IMR-90 (cell line): ENCODE measurements around the gene CRIP1. TPM values are rescaled to one million over a fixed set of nuclear protein-coding genes. Genes with fewer than 3 reads are reported as not detected.

Experiments used
- ATAC-seq: fragments of 200-7000 bp; cut with Tn5 transposase; 2 replicates; pipeline ENCODE4 v1.9.1; 2020; ENCODE audit warnings: low read depth, mild to moderate bottlenecking, moderate library complexity
- BruUV-seq: library from RNA; stranded (reverse); fragments of 400-500 nt; replicated peaks from 2 replicates; lab custom pipeline; 2021; lab: Mats Ljungman, UMichigan
- CTCF ChIA-PET: fragments of 300-600 bp; formaldehyde crosslinking; extraction: SDS; loops from one replicate; lab custom pipeline; 2021; ENCODE audit warnings: antibody characterized with exemption; lab: Yijun Ruan, JAX
- POLR2A ChIA-PET: fragments of 300-600 bp; sonication (Branson Sonifier 250); formaldehyde crosslinking; loops from one replicate; lab custom pipeline; 2022; ENCODE audit warnings: antibody characterized with exemption; ENCODE audit not compliant: unreplicated experiment; lab: Charles Lee
- DNase-seq: peaks from one replicate; pipeline ENCODE4 v3.0.0; 2013
- H2AFZ ChIP-seq: replicated peaks from 2 replicates; pipeline ENCODE3; 2013; ENCODE audit warnings: low read length, mild to moderate bottlenecking; ENCODE audit not compliant: poor library complexity
- H2AK5ac ChIP-seq: 2 replicates; pipeline ENCODE4 v1.6.1; 2013; ENCODE audit warnings: low read depth, low read length, inconsistent platforms
- H2AK9ac ChIP-seq: replicated peaks from 2 replicates; pipeline ENCODE3; 2013; ENCODE audit warnings: mild to moderate bottlenecking, low read depth, low read length, moderate library complexity; ENCODE audit not compliant: poor library complexity
- H2BK120ac ChIP-seq: 2 replicates; pipeline ENCODE4 v1.6.1; 2013; ENCODE audit warnings: low read depth, low read length, inconsistent platforms
- H2BK15ac ChIP-seq: 3 replicates; pipeline ENCODE4 v1.6.1; 2013; ENCODE audit warnings: low read depth, low read length, inconsistent platforms
- H2BK20ac ChIP-seq: 2 replicates; pipeline ENCODE4 v1.6.1; 2013; ENCODE audit warnings: low read depth, mild to moderate bottlenecking, inconsistent platforms, low read length, moderate library complexity
- H2BK5ac ChIP-seq: 2 replicates; pipeline ENCODE4 v1.6.1; 2013; ENCODE audit warnings: mild to moderate bottlenecking, low read depth, low read length, inconsistent platforms; ENCODE audit not compliant: poor library complexity, severe bottlenecking
- H3K14ac ChIP-seq: replicated peaks from 2 replicates; pipeline ENCODE4 v1.6.1; 2013; ENCODE audit warnings: low read depth, low read length, inconsistent platforms
- H3K18ac ChIP-seq: 2 replicates; pipeline ENCODE4 v1.6.1; 2013; ENCODE audit warnings: low read depth, low read length, control low read depth
- H3K23ac ChIP-seq: 2 replicates; pipeline ENCODE4 v1.6.1; 2013; ENCODE audit warnings: low read depth, low read length, inconsistent platforms
- H3K27ac ChIP-seq: 2 replicates; pipeline ENCODE4 v1.5.1; 2013; ENCODE audit warnings: mild to moderate bottlenecking, control low read depth, low read length; ENCODE audit not compliant: insufficient read depth
- H3K27me3 ChIP-seq: 2 replicates; pipeline ENCODE4 v1.6.1; 2013; ENCODE audit warnings: low read length; ENCODE audit not compliant: control insufficient read depth, insufficient read depth
- H3K36me3 ChIP-seq: 2 replicates; pipeline ENCODE4 v1.6.1; 2013; ENCODE audit warnings: low read length, mixed read lengths; ENCODE audit not compliant: control insufficient read depth, insufficient read depth
- H3K4ac ChIP-seq: 2 replicates; pipeline ENCODE4 v1.6.1; 2013; ENCODE audit warnings: low read depth, low read length, inconsistent platforms
- H3K4me1 ChIP-seq: 2 replicates; pipeline ENCODE4 v1.6.1; 2013; ENCODE audit warnings: low read length, mixed read lengths; ENCODE audit not compliant: control insufficient read depth, insufficient read depth
- H3K4me2 ChIP-seq: 2 replicates; pipeline ENCODE4 v1.6.1; 2013; ENCODE audit warnings: low read depth, mild to moderate bottlenecking, control low read depth, low read length, moderate library complexity
- H3K4me3 ChIP-seq: 2 replicates; pipeline ENCODE4 v1.5.1; 2013; ENCODE audit warnings: low read depth, mild to moderate bottlenecking, control low read depth, low read length, moderate library complexity; ENCODE audit not compliant: insufficient read depth
- H3K56ac ChIP-seq: 2 replicates; pipeline ENCODE4 v1.6.1; 2013; ENCODE audit warnings: low read length, inconsistent platforms; ENCODE audit not compliant: insufficient read depth; ENCODE audit errors: extremely low read depth
- H3K79me1 ChIP-seq, 2 experiments: 2 replicates each; pipeline ENCODE4 v1.6.1; 2013; ENCODE audit warnings: low read length in 2 of 2, inconsistent platforms in 1 of 2, low read depth in 1 of 2
- H3K9ac ChIP-seq: 2 replicates; pipeline ENCODE4 v1.6.1; 2013; ENCODE audit warnings: low read depth, low read length, control low read depth
- H3K9me1 ChIP-seq: 2 replicates; pipeline ENCODE4 v1.6.1; 2013; ENCODE audit warnings: low read length, inconsistent platforms; ENCODE audit not compliant: insufficient read depth
- H3K9me3 ChIP-seq: 2 replicates; pipeline ENCODE4 v1.6.1; 2013; ENCODE audit warnings: low read length; ENCODE audit not compliant: control insufficient read depth, insufficient read depth
- H4K20me1 ChIP-seq: 2 replicates; pipeline ENCODE4 v1.6.1; 2013; ENCODE audit warnings: low read length, inconsistent platforms; ENCODE audit not compliant: insufficient read depth
- H4K5ac ChIP-seq: 2 replicates; pipeline ENCODE4 v1.6.1; 2013; ENCODE audit warnings: mild to moderate bottlenecking, low read depth, low read length, control low read depth
- H4K8ac ChIP-seq, 2 experiments: 2 replicates each; pipeline ENCODE4 v1.6.1; 2013; ENCODE audit warnings: low read depth in 2 of 2, low read length in 2 of 2, control low read depth in 1 of 2, inconsistent platforms in 1 of 2
- H4K91ac ChIP-seq: 2 replicates; pipeline ENCODE4 v1.6.1; 2013; ENCODE audit warnings: low read depth, low read length, inconsistent platforms; ENCODE audit not compliant: insufficient read depth
- BHLHE40 ChIP-seq: fragments of 150-350 bp; IDR thresholded peaks from 2 replicates; pipeline ENCODE4 v1.6.1; 2016; ENCODE audit warnings: mild to moderate bottlenecking, low read depth, low read length
- CEBPB ChIP-seq: IDR thresholded peaks from 2 replicates; pipeline ENCODE4 v1.6.1; 2012; ENCODE audit warnings: low read depth, low read length, improper control_type of control experiment
- CHD1 ChIP-seq: IDR thresholded peaks from 2 replicates; pipeline ENCODE4 v1.6.1; 2012; ENCODE audit warnings: low read depth, low read length, improper control_type of control experiment
- FOS ChIP-seq: fragments of 150-350 bp; IDR thresholded peaks from 2 replicates; pipeline ENCODE4 v1.6.1; 2016; ENCODE audit warnings: low read depth, low read length
- MAFK ChIP-seq: IDR thresholded peaks from 2 replicates; pipeline ENCODE4 v1.6.1; 2012; ENCODE audit warnings: low read depth, low read length, improper control_type of control experiment
- MAZ ChIP-seq: IDR thresholded peaks from 2 replicates; pipeline ENCODE4 v1.6.1; 2012; ENCODE audit warnings: low read depth, mild to moderate bottlenecking, low read length, improper control_type of control experiment, moderate library complexity, borderline replicate concordance
- MXI1 ChIP-seq: IDR thresholded peaks from 2 replicates; pipeline ENCODE4 v1.6.1; 2012; ENCODE audit warnings: low read depth, mild to moderate bottlenecking, low read length, moderate library complexity, borderline replicate concordance
- NFE2L2 ChIP-seq: fragments of 150-350 bp; IDR thresholded peaks from 2 replicates; pipeline ENCODE4 v1.6.1; 2016; ENCODE audit warnings: low read depth, mild to moderate bottlenecking, low read length
- POLR2A ChIP-seq: IDR thresholded peaks from 2 replicates; pipeline ENCODE4 v1.6.1; 2012; ENCODE audit warnings: mild to moderate bottlenecking, low read depth, low read length
- RAD21 ChIP-seq: IDR thresholded peaks from 2 replicates; pipeline ENCODE4 v1.6.1; 2012; ENCODE audit warnings: low read length, improper control_type of control experiment
- RFX5 ChIP-seq: IDR thresholded peaks from 2 replicates; pipeline ENCODE4 v1.8.0; 2012; ENCODE audit warnings: low read depth, mild to moderate bottlenecking, low read length, moderate library complexity
- SMC3 ChIP-seq: fragments of 150-350 bp; IDR thresholded peaks from 2 replicates; pipeline ENCODE4 v1.6.1; 2016; ENCODE audit warnings: low read depth, mild to moderate bottlenecking, antibody characterized with exemption, low read length, moderate library complexity
- WGBS, 2 experiments: methylation state at CpG; one replicate each; pipeline versions ENCODE4 v1.1.5 to v1.1.7; 2013; ENCODE audit warnings: missing lambda C conversion rate in 2 of 2; ENCODE audit not compliant: insufficient read length in 1 of 2; ENCODE audit errors: extremely low coverage in 2 of 2; 5-methylcytosine and 5-hydroxymethylcytosine counted together
- dilution Hi-C: fragments of 300-500 bp; cut with HindIII; formaldehyde crosslinking; loops from one replicate; pipeline ENCODE4 v1.14.3; 2018; ENCODE audit warnings: low sequenced_read_pairs; ENCODE audit not compliant: unreplicated experiment
- in situ Hi-C: fragments of 300-500 bp; cut with MboI; formaldehyde crosslinking; loops from 3 replicates; pipeline ENCODE4 v1.14.3; 2019; ENCODE audit warnings: low sequenced_read_pairs, inconsistent platforms, mixed read lengths
- intact Hi-C: fragments of 100-400 bp; cut with micrococcal nuclease; formaldehyde crosslinking; loops from 2 replicates; pipeline ENCODE4 v1.10.0; 2022
- polyA plus RNA-seq, 3 experiments: library from polyadenylated mRNA; depleted of rRNA; stranded (reverse); fragments of >200 nt; gene quantifications; 2 replicates each; pipeline ENCODE4 v1.2.3, GENCODE V29; 2012; ENCODE audit warnings: low replicate concordance in 1 of 3
- total RNA-seq: library from RNA; depleted of rRNA; stranded (reverse); fragments of >200 nt; gene quantifications from 2 replicates; pipeline ENCODE4 v1.2.3, GENCODE V29; 2012
- TF ChIP-seq, protein P1 (sequence below): conservative IDR thresholded peaks from 2 replicates; pipeline ENCODE4 v1.5.1; 2012; ENCODE audit warnings: mild to moderate bottlenecking, low read depth, low read length, improper control_type of control experiment
- TF ChIP-seq, protein P2 (sequence below): fragments of 150-350 bp; IDR thresholded peaks from 2 replicates; pipeline ENCODE4 v1.6.1; 2017; ENCODE audit warnings: mild to moderate bottlenecking, antibody characterized with exemption, low read length, low read depth

The CRIP1 gene
- total and polyA plus RNA-seq, 2 of the 4 experiments (the other 2 are of a cell fraction): 0.21 TPM; not detected in 1

DNA sequence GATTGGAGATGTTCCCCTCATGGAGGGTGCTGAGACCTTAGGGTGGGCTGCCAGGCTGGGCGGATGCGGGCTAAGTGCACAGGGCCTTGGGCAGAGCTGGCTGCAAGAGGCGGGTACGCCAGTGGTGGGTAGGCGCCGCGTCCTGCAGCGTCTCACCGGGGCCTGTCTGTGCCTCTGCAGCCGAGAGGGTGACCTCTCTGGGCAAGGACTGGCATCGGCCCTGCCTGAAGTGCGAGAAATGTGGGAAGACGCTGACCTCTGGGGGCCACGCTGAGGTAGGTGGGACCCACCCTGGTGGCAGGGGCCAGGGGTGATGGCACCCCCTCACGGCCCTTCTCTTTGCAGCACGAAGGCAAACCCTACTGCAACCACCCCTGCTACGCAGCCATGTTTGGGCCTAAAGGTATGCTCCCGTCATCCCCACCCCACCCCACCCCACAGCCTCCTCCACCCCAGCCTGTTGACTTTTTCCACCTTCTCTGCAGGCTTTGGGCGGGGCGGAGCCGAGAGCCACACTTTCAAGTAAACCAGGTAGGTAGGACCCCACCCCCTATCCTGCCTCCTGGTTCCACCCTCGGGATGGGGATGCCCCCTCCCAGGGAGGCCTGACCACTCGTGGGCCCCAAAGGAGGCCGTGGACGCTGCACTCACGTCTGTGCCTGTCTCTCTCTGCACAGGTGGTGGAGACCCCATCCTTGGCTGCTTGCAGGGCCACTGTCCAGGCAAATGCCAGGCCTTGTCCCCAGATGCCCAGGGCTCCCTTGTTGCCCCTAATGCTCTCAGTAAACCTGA lies 1.5 kb downstream of the CRIP1 start:
- H3K36me3 ChIP-seq: no peaks in the 10 kb centered on the region
- no peak overlapping the region for H3K4me3 ChIP-seq
- H3K9me3 ChIP-seq: no peaks in the 10 kb centered on the region
- dilution Hi-C loops (no loop called here), in situ Hi-C loops (no loop called here), intact Hi-C loops (no loop called here)
- H2AFZ ChIP-seq: no peak overlapping the region
- peaks cover 0 to 5% of the 10 kb centered on the region in 2 experiments; a peak in 1 of 4 replicates for H3K79me1 ChIP-seq
- CTCF ChIA-PET: interaction anchor here (2.5 kb wide), 1 partner anchor 7 kb away, joined by 32 read pairs; no protein-coding TSS in a partner anchor
- no peak overlapping the region for H2AK9ac ChIP-seq
- peaks cover 6% of the 10 kb centered on the region; the same call in 1 of the 2 replicates for H3K9me1 ChIP-seq
- H3K4me2 ChIP-seq: no peak overlapping the region
- TF ChIP-seq, protein P1, sequence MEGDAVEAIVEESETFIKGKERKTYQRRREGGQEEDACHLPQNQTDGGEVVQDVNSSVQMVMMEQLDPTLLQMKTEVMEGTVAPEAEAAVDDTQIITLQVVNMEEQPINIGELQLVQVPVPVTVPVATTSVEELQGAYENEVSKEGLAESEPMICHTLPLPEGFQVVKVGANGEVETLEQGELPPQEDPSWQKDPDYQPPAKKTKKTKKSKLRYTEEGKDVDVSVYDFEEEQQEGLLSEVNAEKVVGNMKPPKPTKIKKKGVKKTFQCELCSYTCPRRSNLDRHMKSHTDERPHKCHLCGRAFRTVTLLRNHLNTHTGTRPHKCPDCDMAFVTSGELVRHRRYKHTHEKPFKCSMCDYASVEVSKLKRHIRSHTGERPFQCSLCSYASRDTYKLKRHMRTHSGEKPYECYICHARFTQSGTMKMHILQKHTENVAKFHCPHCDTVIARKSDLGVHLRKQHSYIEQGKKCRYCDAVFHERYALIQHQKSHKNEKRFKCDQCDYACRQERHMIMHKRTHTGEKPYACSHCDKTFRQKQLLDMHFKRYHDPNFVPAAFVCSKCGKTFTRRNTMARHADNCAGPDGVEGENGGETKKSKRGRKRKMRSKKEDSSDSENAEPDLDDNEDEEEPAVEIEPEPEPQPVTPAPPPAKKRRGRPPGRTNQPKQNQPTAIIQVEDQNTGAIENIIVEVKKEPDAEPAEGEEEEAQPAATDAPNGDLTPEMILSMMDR: no peak
- TF ChIP-seq BHLHE40: no peak
- TF ChIP-seq MXI1: no peak
- TF ChIP-seq RAD21: no peak
- TF ChIP-seq RFX5: no peak
- TF ChIP-seq POLR2A: no peak
- no peak for TF ChIP-seq CEBPB
- TF ChIP-seq, protein P2, sequence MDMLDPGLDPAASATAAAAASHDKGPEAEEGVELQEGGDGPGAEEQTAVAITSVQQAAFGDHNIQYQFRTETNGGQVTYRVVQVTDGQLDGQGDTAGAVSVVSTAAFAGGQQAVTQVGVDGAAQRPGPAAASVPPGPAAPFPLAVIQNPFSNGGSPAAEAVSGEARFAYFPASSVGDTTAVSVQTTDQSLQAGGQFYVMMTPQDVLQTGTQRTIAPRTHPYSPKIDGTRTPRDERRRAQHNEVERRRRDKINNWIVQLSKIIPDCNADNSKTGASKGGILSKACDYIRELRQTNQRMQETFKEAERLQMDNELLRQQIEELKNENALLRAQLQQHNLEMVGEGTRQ: no peak
- no peak for TF ChIP-seq MAFK
- TF ChIP-seq FOS: no peak
- TF ChIP-seq MAZ: no peak
- no peak for TF ChIP-seq SMC3
- no peak for TF ChIP-seq CHD1
- no peak for TF ChIP-seq NFE2L2
- H2BK15ac ChIP-seq: no peak overlapping the region
- no peak overlapping the region for H3K9ac ChIP-seq
- ATAC-seq: no peak
- peaks cover 25% of the 10 kb centered on the region; the same call in 1 of the 2 replicates for H3K27me3 ChIP-seq
- no peak overlapping the region for H3K18ac ChIP-seq
- BruUV-seq: no TSS peak
- H4K5ac ChIP-seq: no peak overlapping the region
- no peak overlapping the region for H2BK20ac ChIP-seq
- peaks cover 2% of the 10 kb centered on the region; the same call in 1 of the 2 replicates for H3K4me1 ChIP-seq
- 85% methylated on average over 13 of the region's 26 CpGs; no CpG with 5 or more reads in 1 of the 2 experiments for WGBS, 2 experiments
- no peak overlapping the region for H3K23ac ChIP-seq
- H4K8ac ChIP-seq: no peak overlapping the region
- no peak for DNase-seq
- no peak overlapping the region for H2BK120ac ChIP-seq
- no peak overlapping the region for H3K56ac ChIP-seq
- H4K20me1 ChIP-seq: peaks cover 6% of the 10 kb centered on the region; the same call in 1 of the 2 replicates
- H2AK5ac ChIP-seq: no peak overlapping the region
- H3K4ac ChIP-seq: no peak overlapping the region
- H3K14ac ChIP-seq: no peak overlapping the region
- no peak overlapping the region for H3K27ac ChIP-seq
- H4K91ac ChIP-seq: no peak overlapping the region
- POLR2A ChIA-PET: no interaction called here
- H2BK5ac ChIP-seq: no peak overlapping the region
